ENCODE data around the gene MYO19.

The MYO19 gene, protein sequence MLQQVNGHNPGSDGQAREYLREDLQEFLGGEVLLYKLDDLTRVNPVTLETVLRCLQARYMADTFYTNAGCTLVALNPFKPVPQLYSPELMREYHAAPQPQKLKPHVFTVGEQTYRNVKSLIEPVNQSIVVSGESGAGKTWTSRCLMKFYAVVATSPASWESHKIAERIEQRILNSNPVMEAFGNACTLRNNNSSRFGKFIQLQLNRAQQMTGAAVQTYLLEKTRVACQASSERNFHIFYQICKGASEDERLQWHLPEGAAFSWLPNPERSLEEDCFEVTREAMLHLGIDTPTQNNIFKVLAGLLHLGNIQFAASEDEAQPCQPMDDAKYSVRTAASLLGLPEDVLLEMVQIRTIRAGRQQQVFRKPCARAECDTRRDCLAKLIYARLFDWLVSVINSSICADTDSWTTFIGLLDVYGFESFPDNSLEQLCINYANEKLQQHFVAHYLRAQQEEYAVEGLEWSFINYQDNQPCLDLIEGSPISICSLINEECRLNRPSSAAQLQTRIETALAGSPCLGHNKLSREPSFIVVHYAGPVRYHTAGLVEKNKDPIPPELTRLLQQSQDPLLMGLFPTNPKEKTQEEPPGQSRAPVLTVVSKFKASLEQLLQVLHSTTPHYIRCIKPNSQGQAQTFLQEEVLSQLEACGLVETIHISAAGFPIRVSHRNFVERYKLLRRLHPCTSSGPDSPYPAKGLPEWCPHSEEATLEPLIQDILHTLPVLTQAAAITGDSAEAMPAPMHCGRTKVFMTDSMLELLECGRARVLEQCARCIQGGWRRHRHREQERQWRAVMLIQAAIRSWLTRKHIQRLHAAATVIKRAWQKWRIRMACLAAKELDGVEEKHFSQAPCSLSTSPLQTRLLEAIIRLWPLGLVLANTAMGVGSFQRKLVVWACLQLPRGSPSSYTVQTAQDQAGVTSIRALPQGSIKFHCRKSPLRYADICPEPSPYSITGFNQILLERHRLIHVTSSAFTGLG

DNA sequence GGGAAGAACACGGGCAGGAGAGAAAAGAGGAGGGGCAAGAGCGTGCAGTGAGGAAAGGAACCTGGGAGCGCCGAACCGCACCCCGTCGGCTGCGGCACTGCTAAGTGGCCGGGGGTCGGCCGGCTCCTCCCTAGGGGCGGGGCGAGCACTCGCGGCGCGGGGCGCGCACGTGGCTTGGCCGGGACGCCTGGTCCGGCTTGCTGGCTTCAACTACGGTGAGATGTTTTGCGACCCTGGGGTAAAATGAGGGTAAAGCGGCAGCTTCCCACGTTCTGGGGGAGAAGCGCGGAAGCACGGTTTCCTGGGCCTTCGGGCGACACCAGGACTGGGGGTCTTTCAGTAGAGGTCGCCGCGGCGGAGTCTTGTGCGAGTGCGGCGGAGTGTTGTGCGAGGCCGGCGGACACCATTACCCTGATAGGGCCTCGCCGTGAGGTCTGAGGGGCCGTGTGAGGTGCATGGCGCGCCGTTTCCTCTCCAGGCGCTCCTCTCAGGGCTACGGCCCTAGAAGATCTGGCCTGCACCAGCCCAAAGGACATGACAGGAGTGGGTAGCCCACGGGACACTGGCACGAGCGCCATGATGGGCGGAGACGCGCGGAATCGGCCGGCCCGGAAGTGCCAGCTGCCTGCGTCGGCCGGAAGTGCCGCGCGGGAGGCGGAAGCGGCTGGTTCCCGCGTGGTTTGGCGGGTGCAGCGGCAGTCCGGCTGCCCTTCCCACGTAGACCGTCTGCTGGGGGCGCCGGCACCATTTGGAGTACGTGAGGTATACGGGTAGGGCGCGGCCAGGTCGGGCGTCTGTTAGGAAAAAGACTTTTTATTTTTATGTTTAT is at the start of gene MYO19, which contains the start of gene PIGW:
MYO19 (minus strand) TSS at position 29 of the 829 bp plus-strand sequence. CDS start 2,330 bp downstream, outside the sequence.
PIGW (plus strand) TSS at position 148 of the 829 bp plus-strand sequence. CDS start 2,115 bp downstream, outside the sequence.
- Histone ChIP-seq H4K20me1 (ENCODE audit: insufficient read depth, low read length, poor library complexity, severe bottlenecking) (peaks cover 4% of the 10 kb centered on the region), H3K36me3 (ENCODE audit: insufficient read depth, low read length) (peaks cover 6% of the 10 kb centered on the region; the same call in 1 of the 2 replicates), H3K27me3 (ENCODE audit: insufficient read depth, low read length, poor library complexity, severe bottlenecking) (no peaks in the 10 kb centered on the region), H3K4me1 (ENCODE audit: insufficient read depth, low read length, poor library complexity, severe bottlenecking) (peaks cover 34% of the 10 kb centered on the region), H3K9me2 (replicated peaks; ENCODE audit: low read depth, low read length) (no peaks in the 10 kb centered on the region), H2AFZ (ENCODE audit: low read length) (peak within 1 kb of the TSS; percentile 97), H3K4me3 (ENCODE audit: low read length, poor library complexity, severe bottlenecking) (peak within 1 kb of the TSS; percentile 97), H3K9me3 (ENCODE audit: insufficient read depth, low read depth, low read length) (no peaks in the 10 kb centered on the region), H3K9ac (ENCODE audit: low read depth, low read length, poor library complexity, severe bottlenecking) (peak within 1 kb of the TSS; percentile 93), H3K4me2 (ENCODE audit: low read depth, low read length, poor library complexity, severe bottlenecking) (peak within 1 kb of the TSS; percentile 88), H3K79me2 (ENCODE audit: insufficient read depth, low read length) (peaks cover 49% of the 10 kb centered on the region), H3F3A (ENCODE audit: low read depth) (0 out of 2 replicates have a peak, but pooled peaks cover 2% of the 10 kb centered on the region)
- TF ChIP-seq EZH2phosphoT487 (IDR thresholded peaks at IDR 0.05; ENCODE audit: borderline replicate concordance): no peak
- TF ChIP-seq, protein P1, sequence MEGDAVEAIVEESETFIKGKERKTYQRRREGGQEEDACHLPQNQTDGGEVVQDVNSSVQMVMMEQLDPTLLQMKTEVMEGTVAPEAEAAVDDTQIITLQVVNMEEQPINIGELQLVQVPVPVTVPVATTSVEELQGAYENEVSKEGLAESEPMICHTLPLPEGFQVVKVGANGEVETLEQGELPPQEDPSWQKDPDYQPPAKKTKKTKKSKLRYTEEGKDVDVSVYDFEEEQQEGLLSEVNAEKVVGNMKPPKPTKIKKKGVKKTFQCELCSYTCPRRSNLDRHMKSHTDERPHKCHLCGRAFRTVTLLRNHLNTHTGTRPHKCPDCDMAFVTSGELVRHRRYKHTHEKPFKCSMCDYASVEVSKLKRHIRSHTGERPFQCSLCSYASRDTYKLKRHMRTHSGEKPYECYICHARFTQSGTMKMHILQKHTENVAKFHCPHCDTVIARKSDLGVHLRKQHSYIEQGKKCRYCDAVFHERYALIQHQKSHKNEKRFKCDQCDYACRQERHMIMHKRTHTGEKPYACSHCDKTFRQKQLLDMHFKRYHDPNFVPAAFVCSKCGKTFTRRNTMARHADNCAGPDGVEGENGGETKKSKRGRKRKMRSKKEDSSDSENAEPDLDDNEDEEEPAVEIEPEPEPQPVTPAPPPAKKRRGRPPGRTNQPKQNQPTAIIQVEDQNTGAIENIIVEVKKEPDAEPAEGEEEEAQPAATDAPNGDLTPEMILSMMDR (conservative IDR thresholded peaks at IDR 0.05; ENCODE audit: low read length): no peak; the same call in 1 of the 2 replicates

DNA sequence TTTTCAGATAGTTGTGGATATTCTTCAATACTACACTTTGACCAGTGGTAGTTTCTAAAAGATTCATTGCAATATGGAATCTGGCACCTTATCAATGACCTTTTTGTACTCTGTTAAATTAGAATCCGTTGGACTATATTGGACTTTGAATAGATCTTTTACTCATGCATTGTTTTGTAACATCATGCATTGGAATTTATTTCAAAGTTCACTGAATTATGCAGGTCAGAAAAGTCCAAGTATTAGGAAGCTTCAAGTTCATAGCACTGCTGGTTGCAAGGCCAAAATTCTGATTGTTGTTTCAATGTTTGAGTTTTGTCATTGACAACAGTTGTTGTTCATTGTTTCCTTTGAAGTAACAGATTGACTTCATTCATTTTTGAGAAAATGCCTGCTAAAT is 49.1 kb upstream of the MYO19 start:
- no peak overlapping the region for H3K9ac ChIP-seq (ENCODE audit: low read depth, low read length, poor library complexity, severe bottlenecking)
- no peaks in the 10 kb centered on the region for H3K9me3 ChIP-seq (ENCODE audit: insufficient read depth, low read depth, low read length)

More for the DNA sequence above, 49.1 kb upstream of the MYO19 start:
- peaks cover 91% of the 10 kb centered on the region for H3K36me3 ChIP-seq (ENCODE audit: insufficient read depth, low read length)
- H3K9me2 ChIP-seq (replicated peaks; ENCODE audit: low read depth, low read length): no peaks in the 10 kb centered on the region
- no peaks in the 10 kb centered on the region; the same call in 1 of the 2 replicates for H3F3A ChIP-seq (ENCODE audit: low read depth)
- H3K4me3 ChIP-seq (ENCODE audit: low read length, poor library complexity, severe bottlenecking): no peak overlapping the region
- no peaks in the 10 kb centered on the region for H3K27me3 ChIP-seq (ENCODE audit: insufficient read depth, low read length, poor library complexity, severe bottlenecking)
- H2AFZ ChIP-seq (ENCODE audit: low read length): no peak overlapping the region
- H3K4me2 ChIP-seq (ENCODE audit: low read depth, low read length, poor library complexity, severe bottlenecking): no peak overlapping the region
- TF ChIP-seq, protein P1 (conservative IDR thresholded peaks at IDR 0.05; ENCODE audit: low read length): no peak
- no peak for TF ChIP-seq EZH2phosphoT487 (IDR thresholded peaks at IDR 0.05; ENCODE audit: borderline replicate concordance)
- H3K79me2 ChIP-seq (ENCODE audit: insufficient read depth, low read length): no peaks in the 10 kb centered on the region
- no peaks in the 10 kb centered on the region for H3K4me1 ChIP-seq (ENCODE audit: insufficient read depth, low read length, poor library complexity, severe bottlenecking)
- no peaks in the 10 kb centered on the region for H4K20me1 ChIP-seq (ENCODE audit: insufficient read depth, low read length, poor library complexity, severe bottlenecking)
